Measurements from ENCODE around the gene IRF2.

Gene IRF2

GRCh38 chr4:184451726-184452125, 22.6 kb downstream of the IRF2 start:
- DNase-seq (ENCODE audit: insufficient read length, low spot score) (no peak), FAIRE-seq (no peak)

GRCh38 chr4:184450743-184451535, 23.4 kb downstream of the IRF2 start:
- FAIRE-seq (no peak), DNase-seq (ENCODE audit: insufficient read length, low spot score) (no peak)

GRCh38 chr4:184450045-184450444, 24.3 kb downstream of the IRF2 start:
- no peak for FAIRE-seq
- peak; percentile 25 for DNase-seq (ENCODE audit: insufficient read length, low spot score)

- DNase-seq (ENCODE audit: insufficient read length, low spot score), result no peak
- FAIRE-seq, result no peak
These were observed 25.5 kb downstream of the IRF2 start for GRCh38 chr4:184448821-184449220.

- DNase-seq (ENCODE audit: insufficient read length, low spot score) (no peak), FAIRE-seq (no peak)
These were observed 26.2 kb downstream of the IRF2 start for GRCh38 chr4:184448141-184448540.

GRCh38 chr4:184447664-184448063, 26.7 kb downstream of the IRF2 start:
- DNase-seq (ENCODE audit: insufficient read length, low spot score), result no peak
- no peak for FAIRE-seq

- FAIRE-seq (no peak), DNase-seq (ENCODE audit: insufficient read length, low spot score) (no peak)
These were observed 28.2 kb downstream of the IRF2 start for GRCh38 chr4:184446132-184446658.

- no peak for FAIRE-seq
- no peak for DNase-seq (ENCODE audit: insufficient read length, low spot score)
These were observed 29.4 kb downstream of the IRF2 start for GRCh38 chr4:184444953-184445309.

GRCh38 chr4:184444215-184444952, 30.0 kb downstream of the IRF2 start:
- DNase-seq (ENCODE audit: insufficient read length, low spot score), result no peak
- FAIRE-seq, result no peak

- DNase-seq (ENCODE audit: insufficient read length, low spot score) (no peak), FAIRE-seq (no peak)
These were observed 31.0 kb downstream of the IRF2 start for GRCh38 chr4:184443318-184443717.

- no peak for FAIRE-seq
- no peak for DNase-seq (ENCODE audit: insufficient read length, low spot score)
These were observed 32.1 kb downstream of the IRF2 start for GRCh38 chr4:184442314-184442635.

GRCh38 chr4:184441461-184442313, 32.7 kb downstream of the IRF2 start:
- peak; percentile 25 for DNase-seq (ENCODE audit: insufficient read length, low spot score)

GRCh38 chr4:184440595-184441358, 33.6 kb downstream of the IRF2 start:
- DNase-seq (ENCODE audit: insufficient read length, low spot score) (no peak), FAIRE-seq (no peak)

More at GRCh38 chr4:184441461-184442313, 32.7 kb downstream of the IRF2 start:
- no peak for FAIRE-seq

- no peak for FAIRE-seq
- DNase-seq (ENCODE audit: insufficient read length, low spot score), result no peak
These were observed 34.3 kb downstream of the IRF2 start for GRCh38 chr4:184439856-184440594.

- FAIRE-seq, result no peak
- DNase-seq (ENCODE audit: insufficient read length, low spot score), result no peak
These were observed 35.0 kb downstream of the IRF2 start for GRCh38 chr4:184439386-184439785.

- no peak for FAIRE-seq
- no peak for DNase-seq (ENCODE audit: insufficient read length, low spot score)
These were observed 36.0 kb downstream of the IRF2 start for GRCh38 chr4:184438375-184438774.

GRCh38 chr4:184437565-184438265, 36.6 kb downstream of the IRF2 start:
- DNase-seq (ENCODE audit: insufficient read length, low spot score), result no peak

GRCh38 chr4:184434501-184435066, 39.8 kb downstream of the IRF2 start:
- FAIRE-seq (no peak), DNase-seq (ENCODE audit: insufficient read length, low spot score) (no peak)

More at GRCh38 chr4:184437565-184438265, 36.6 kb downstream of the IRF2 start:
- no peak for FAIRE-seq

GRCh38 chr4:184434021-184434420, 40.3 kb downstream of the IRF2 start:
- DNase-seq (ENCODE audit: insufficient read length, low spot score), result no peak
- no peak for FAIRE-seq
